Measurements from ENCODE around the gene ALDH4A1.

ALDH4A1 gene

GRCh38 chr1:18927654-18928272 is 25.4 kb upstream of the ALDH4A1 start:
- TF ChIP-seq CTCF (IDR thresholded peaks at IDR 0.05; ENCODE audit: control insufficient read depth, extremely low read depth, insufficient read depth): no peak
- no peak overlapping the region for H3K4me3 ChIP-seq (ENCODE audit: low read depth, low read length)
- no peak for DNase-seq (ENCODE audit: low read depth)

GRCh38 chr1:18927082-18927653 is 24.8 kb upstream of the ALDH4A1 start:
- TF ChIP-seq CTCF (IDR thresholded peaks at IDR 0.05; ENCODE audit: control insufficient read depth, extremely low read depth, insufficient read depth): no peak
- DNase-seq (ENCODE audit: low read depth): no peak
- H3K4me3 ChIP-seq (ENCODE audit: low read depth, low read length): no peak overlapping the region

GRCh38 chr1:18926315-18927081 is 24.1 kb upstream of the ALDH4A1 start:
- H3K4me3 ChIP-seq (ENCODE audit: low read depth, low read length): no peak overlapping the region
- TF ChIP-seq CTCF (IDR thresholded peaks at IDR 0.05; ENCODE audit: control insufficient read depth, extremely low read depth, insufficient read depth): no peak
- DNase-seq (ENCODE audit: low read depth): no peak

- DNase-seq (ENCODE audit: low read depth): no peak
- H3K4me3 ChIP-seq (ENCODE audit: low read depth, low read length): no peak overlapping the region
- TF ChIP-seq CTCF (IDR thresholded peaks at IDR 0.05; ENCODE audit: control insufficient read depth, extremely low read depth, insufficient read depth): no peak
Measured at GRCh38 chr1:18925279-18925678, 22.9 kb upstream of the ALDH4A1 start.

- no peak for TF ChIP-seq CTCF (IDR thresholded peaks at IDR 0.05; ENCODE audit: control insufficient read depth, extremely low read depth, insufficient read depth)
- H3K4me3 ChIP-seq (ENCODE audit: low read depth, low read length): no peak overlapping the region
- no peak for DNase-seq (ENCODE audit: low read depth)
Measured at GRCh38 chr1:18924221-18924691, 21.9 kb upstream of the ALDH4A1 start.

- TF ChIP-seq CTCF (IDR thresholded peaks at IDR 0.05; ENCODE audit: control insufficient read depth, extremely low read depth, insufficient read depth): no peak
- DNase-seq (ENCODE audit: low read depth): no peak
- H3K4me3 ChIP-seq (ENCODE audit: low read depth, low read length): no peak overlapping the region
Measured at GRCh38 chr1:18923756-18924211, 21.4 kb upstream of the ALDH4A1 start.

Data from LNCaP clone FGC (cell line).